ENCODE measurements around the gene DVL2.

- TF ChIP-seq EZH2phosphoT487 (IDR thresholded peaks at IDR 0.05; ENCODE audit: borderline replicate concordance, low read length) (no peak), CTCF (conservative IDR thresholded peaks at IDR 0.05; ENCODE audit: low read depth, low read length) (no peak)
Observed at GRCh38 chr17:7282752-7283321, 48.5 kb upstream of the DVL2 start.

Measured in PC-3 (cell line).